Measurements from ENCODE around the gene LMF1. TPM values are rescaled to one million over a fixed set of nuclear protein-coding genes. Genes with fewer than 3 reads are reported as not detected.

LMF1 gene
- total and polyA plus RNA-seq, 2 experiments from 2014 or later, result 18.8 to 41.6 TPM

DNA sequence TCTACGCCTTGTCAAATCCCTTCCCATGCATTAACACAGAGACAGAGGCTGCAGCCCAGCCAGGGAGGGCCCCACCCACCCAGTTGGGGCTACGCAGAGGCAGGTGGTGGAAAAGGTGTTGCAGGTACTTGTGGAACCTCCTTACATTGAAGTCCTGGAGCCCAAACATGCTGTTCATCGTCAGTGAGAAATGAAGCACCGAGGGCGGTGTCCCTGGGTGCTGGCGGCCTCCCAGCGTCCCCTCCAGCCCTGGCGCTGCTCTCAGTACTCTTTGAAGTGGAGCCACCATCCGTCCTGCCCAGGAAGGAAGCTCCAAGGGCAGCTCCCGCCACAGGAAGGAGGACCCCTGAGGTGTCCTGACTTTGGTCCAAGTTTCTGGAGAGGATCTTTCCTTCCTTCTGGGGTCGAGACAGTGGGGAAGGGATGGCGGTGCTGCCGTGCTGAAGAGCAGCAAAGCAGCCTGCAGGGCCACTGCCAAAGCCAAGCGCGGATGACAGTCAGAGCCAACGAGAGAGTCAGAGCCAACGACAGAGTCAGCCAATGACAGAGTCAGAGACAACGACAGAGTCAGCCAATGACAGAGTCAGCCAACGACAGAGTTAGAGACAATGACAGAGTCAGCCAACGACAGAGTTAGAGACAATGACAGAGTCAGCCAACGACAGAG is 23.4 kb downstream of the LMF1 start:
- no peak for TF ChIP-seq CTCF (IDR thresholded peaks at IDR 0.05; ENCODE audit: low read depth, low read length)
- Histone ChIP-seq H3K27me3 (no peaks in the 10 kb centered on the region), H3K27ac (no peak overlapping the region), H3K9me3 (ENCODE audit: low read depth) (no peaks in the 10 kb centered on the region), H3K36me3 (peaks cover 2% of the 10 kb centered on the region), H3K4me3 (no peak overlapping the region), H3K4me1 (ENCODE audit: low read depth) (no peaks in the 10 kb centered on the region)
- DNase-seq (ENCODE audit: low read depth in 1 of 2, low spot score in 1 of 2), result no peak

GRCh38 chr16:946048-946395 is 24.8 kb downstream of the LMF1 start:
- Histone ChIP-seq H3K4me3 (no peak overlapping the region), H3K27ac (no peak overlapping the region), H3K4me1 (ENCODE audit: low read depth) (no peaks in the 10 kb centered on the region), H3K9me3 (ENCODE audit: low read depth) (no peaks in the 10 kb centered on the region), H3K36me3 (no peaks in the 10 kb centered on the region), H3K27me3 (no peaks in the 10 kb centered on the region)
- no peak for TF ChIP-seq CTCF (IDR thresholded peaks at IDR 0.05; ENCODE audit: low read depth, low read length)
- no peak for DNase-seq (ENCODE audit: low read depth in 1 of 2, low spot score in 1 of 2)

DNA sequence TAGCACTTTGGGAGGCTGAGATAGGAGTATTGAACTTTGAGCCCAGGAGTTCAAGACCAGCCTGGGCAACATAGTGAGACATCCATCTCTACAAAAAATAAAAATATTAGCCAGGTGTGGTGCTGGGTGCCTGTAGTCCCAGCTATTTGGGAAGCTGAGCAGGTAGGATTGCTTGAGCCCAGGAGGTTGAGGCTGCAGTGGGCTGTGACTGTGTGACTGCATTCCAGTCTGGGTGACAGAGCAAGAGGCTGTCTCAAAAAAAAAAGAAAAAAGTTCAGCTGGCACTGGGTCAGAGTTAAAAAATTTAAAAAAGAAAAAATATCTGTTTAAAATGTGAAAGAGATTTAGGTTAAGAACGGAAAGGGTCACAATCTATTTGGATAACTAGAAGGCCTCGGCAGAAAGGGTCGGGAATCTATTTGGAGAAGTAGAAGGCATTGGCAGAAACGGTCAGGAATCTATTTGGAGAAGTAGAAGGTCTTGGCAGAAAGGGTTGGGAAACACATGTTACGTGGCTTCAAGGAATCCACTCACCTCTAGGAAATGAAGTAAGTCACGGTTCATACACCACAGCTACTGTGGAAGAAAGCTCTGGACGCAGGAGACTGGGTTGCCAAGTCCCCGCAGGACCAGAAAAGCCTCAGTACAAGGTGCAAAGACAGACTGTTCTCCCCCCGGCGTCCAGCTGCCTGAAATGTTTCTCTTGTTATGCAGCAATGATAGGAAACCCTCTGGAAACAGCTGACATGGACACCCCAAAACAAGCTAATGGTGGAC is 25.3 kb downstream of the LMF1 start:
- Histone ChIP-seq H3K36me3 (no peaks in the 10 kb centered on the region), H3K4me1 (ENCODE audit: low read depth) (no peaks in the 10 kb centered on the region), H3K4me3 (no peak overlapping the region), H3K9me3 (ENCODE audit: low read depth) (no peaks in the 10 kb centered on the region), H3K27me3 (no peaks in the 10 kb centered on the region), H3K27ac (no peak overlapping the region)
- TF ChIP-seq CTCF (IDR thresholded peaks at IDR 0.05; ENCODE audit: low read depth, low read length), result no peak
- DNase-seq (ENCODE audit: low read depth in 1 of 2, low spot score in 1 of 2), result no peak

- H3K27ac ChIP-seq, result no peak overlapping the region
- no peak for DNase-seq (ENCODE audit: low read depth in 1 of 2, low spot score in 1 of 2)
- H3K36me3 ChIP-seq, result no peaks in the 10 kb centered on the region
- H3K27me3 ChIP-seq, result no peaks in the 10 kb centered on the region
- H3K4me3 ChIP-seq, result no peak overlapping the region
- no peaks in the 10 kb centered on the region for H3K4me1 ChIP-seq (ENCODE audit: low read depth)
- no peaks in the 10 kb centered on the region for H3K9me3 ChIP-seq (ENCODE audit: low read depth)
- TF ChIP-seq CTCF (IDR thresholded peaks at IDR 0.05; ENCODE audit: low read depth, low read length), result no peak
These were observed 26.8 kb downstream of the LMF1 start for GRCh38 chr16:943971-944370.

GRCh38 chr16:942436-943060 is 28.2 kb downstream of the LMF1 start:
- Histone ChIP-seq H3K27ac (no peak overlapping the region), H3K4me3 (no peak overlapping the region), H3K36me3 (no peaks in the 10 kb centered on the region), H3K4me1 (ENCODE audit: low read depth) (no peaks in the 10 kb centered on the region), H3K9me3 (ENCODE audit: low read depth) (no peaks in the 10 kb centered on the region), H3K27me3 (no peaks in the 10 kb centered on the region)
- TF ChIP-seq CTCF (IDR thresholded peaks at IDR 0.05; ENCODE audit: low read depth, low read length), result no peak
- DNase-seq (ENCODE audit: low read depth in 1 of 2, low spot score in 1 of 2), result no peak
